Fibroblast of skin of left biceps (primary cell): Measurements from ENCODE around the gene PRMT1.

ENCODE experiments used
- DNase-seq, 2 experiments: peaks; one replicate each; pipeline ENCODE4 v3.0.0-alpha.2; 2013; ENCODE audit warnings: low read depth in 2 of 2

The PRMT1 gene

DNA sequence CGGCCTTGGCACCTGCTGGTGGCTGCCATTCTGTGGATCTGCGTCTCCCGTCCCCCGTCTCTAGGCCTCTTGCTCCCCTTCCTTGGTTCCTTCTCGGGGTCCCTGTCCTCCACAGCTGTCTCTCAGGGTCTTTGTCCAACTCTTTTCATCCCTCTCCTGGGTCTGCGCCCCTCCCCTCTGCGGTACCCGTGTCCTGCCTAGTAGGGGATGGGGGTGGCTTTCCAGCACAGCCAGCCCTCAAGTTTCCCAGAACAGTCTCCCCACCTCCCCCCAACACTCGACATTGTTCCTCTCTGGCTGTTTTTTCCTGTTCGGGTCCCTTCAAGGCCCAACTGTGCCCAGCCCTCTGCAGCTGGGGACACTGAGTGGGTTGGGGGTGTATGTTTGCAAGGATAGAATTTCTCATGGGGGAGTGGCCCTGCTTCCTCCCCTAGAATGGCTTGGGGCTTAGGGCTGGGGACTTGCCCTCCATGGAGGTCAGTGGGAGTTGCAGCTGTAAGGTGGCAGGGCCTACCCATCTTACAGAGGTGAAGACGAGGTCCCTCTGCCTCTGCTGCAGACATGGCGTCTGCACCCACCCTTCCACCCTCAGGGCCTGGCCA, 11.6 kb downstream of the PRMT1 start:
- DNase-seq = no peak

DNA sequence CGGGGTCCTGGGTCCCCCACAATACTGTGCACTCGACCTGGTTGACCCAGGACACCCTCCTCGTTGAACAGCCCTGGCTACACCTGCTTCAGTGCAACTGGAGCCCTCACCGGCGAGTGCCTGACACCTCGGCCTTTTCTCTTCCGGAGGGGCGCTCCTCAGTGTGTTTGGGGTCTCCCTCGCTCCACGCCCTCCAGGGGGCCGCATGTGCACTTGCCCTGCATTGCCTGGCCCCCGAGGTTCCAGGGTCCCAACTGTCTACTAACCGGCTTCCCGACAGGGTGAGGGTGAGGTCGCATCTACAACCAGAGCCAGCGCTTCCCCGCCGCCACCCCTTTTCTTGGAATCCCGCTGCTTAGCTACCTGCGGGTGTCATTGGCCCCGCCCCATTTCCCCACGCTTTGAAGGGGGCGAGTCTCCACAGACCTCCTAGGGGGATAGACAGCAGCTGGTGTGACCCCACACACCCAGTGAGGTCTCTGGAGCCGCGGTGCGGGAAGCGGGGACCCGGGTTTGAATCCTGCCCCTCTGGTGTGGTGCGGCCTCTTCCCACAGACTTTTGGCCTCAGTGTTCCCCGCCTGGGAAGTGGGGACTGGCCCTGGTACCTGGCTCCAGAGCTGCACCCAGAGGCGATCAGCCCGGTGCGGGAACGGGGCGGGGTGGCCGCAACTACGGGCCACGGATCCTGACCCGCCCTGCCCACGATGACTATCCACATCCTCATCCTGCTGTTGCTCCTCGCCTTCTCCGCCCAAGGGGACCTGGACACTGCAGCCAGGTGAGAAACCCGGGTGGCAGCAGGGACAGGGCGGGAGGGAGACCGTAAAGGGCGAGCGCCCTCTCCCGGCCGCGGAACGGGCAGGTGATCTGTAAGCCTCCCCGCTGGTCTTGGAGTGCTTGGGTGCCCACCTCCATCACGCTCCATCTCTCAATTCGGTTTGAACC, 12.3 kb downstream of the PRMT1 start, which contains the start of gene ADM5:
ADM5 (plus strand) TSS at position 462 of the 946 bp plus-strand sequence; CDS start at position 706, 244 bp downstream.
- no peak for DNase-seq

DNA sequence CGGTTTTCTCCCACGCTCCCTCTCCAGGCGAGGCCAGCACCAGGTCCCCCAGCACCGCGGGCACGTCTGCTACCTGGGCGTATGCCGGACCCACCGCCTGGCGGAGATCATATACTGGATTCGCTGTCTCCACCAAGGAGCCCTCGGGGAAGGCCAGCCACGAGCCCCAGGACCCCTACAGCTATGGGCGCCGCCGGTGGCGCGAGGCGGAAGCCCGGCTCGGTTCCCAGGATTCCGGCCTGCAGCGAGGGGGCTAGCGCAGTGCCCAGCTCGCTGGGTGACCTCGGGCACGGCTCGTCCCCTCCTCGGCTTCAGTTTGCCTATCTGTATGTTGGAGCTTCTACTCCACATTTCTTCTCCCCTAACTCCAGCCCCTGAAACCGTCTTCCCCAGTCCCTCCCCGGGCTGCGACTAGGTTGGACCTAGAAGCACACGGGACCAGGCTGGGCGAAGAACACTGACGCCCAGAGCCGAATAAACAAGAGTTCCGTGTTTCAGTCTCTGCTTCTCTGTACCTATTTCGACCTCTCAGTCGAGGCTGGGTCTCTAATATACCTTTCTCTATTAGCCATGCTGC, 13.1 kb downstream of the PRMT1 start:
- no peak for DNase-seq

DNA sequence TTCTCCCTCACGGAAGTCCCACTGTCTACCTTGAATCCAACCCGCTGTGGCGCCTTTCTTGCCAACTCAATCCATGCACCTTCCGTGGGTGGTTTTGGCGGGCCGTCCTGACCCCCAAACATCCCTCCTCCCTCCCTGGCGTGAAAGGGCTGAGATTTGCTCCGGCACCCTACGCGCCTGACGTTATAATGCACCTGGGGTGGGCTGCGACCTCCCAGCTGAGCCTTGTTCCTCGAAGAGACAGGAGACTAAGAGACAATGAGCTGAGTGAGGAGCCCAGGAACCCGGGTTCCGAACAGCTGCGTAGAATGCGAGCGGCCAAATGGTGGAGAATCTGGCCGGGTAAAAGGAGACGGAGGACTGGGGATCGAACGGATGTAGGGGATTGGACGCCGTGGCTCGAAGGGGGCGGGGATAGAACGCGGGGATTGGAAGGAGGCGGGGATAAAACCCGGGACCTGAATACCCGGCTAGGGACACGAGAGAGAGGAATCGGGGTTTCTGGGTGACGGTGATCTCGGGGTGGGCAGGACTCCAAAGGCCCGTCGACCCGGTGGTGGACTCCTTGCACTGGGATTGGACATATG, 13.7 kb downstream of the PRMT1 start, which contains the start of gene CPT1C:
CPT1C (plus strand) TSS at position 461 of the 587 bp plus-strand sequence. CDS start 1,137 bp downstream, outside the sequence.
- DNase-seq = peak; percentile 44 to 56

DNA sequence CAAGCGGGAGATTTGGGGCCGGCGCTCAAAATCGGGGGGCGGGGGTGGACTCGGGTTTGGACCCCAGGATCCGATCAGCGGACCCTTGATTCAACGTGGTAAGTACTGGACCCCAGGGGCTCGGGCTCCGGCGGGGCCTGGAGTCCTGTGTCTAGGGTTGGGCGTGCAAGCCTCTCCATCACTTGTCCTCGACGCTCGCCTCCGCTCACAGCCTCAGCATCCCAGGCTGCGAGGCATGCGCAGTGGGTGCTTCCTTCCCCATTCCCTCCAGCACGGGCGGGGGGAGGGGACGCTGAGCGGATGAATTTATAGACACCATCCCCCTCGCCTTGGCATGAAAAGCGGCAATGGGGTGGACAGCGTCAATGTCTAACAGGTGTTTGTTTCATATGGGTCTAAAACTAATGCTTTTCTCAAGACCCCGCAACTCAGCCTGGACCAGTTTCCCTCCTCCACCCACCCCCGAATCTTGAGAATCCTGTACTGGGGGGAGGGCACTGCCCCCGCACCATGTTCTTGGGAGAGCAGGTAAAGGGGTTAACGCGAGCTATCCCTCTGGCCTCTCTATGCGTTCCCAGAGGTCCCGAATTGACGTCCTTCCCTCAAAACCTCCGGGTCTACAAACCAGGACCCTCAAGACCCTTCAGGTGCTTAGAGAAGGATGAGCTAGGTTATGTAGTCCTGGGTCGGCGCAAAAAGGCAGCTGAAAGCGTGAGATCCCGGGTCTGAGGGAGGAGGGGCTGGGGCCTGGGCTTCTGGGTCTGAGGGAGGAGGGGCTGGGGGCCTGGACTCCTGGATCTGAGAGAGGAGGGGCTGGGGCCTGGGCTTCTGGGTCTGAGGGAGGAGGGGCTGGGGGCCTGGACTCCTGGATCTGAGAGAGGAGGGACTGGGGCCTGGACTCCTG, 14.4 kb downstream of the PRMT1 start:
- DNase-seq = peak; percentile 35 to 50

DNA sequence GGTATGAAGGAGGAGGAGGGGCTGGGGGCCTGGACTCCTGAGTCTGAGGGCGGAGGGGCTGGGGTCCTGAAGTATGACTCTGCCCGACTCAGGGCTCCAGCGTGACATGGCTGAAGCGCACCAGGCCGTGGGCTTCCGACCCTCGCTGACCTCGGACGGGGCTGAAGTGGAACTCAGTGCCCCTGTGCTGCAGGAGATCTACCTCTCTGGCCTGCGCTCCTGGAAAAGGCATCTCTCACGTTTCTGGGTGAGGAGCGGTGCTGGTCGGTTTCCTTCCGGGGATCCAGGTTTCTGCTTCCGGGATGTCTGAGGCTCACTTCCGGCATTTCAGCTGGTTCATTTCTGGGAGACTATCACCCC, 15.1 kb downstream of the PRMT1 start:
- no peak for DNase-seq

DNA sequence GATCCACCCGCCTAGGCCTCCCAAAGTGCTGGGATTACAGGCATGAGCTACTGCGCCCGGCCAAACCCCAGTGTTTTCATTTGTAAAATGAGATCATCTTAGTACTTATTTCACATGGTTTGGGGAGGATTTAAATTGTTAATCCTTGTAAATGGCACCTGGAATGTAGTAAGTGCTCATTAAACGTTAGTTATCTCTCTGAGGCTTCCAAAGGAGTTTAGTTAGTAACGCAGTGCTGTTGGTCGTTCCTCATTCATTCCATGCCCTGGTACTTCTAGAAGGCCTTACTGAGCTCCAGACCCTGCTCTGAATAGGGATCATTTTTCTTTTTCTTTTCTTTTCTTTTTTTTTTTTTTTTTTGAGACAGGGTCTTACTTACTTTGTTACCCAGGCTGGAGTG, 19.0 kb downstream of the PRMT1 start:
- no peak for DNase-seq

DNA sequence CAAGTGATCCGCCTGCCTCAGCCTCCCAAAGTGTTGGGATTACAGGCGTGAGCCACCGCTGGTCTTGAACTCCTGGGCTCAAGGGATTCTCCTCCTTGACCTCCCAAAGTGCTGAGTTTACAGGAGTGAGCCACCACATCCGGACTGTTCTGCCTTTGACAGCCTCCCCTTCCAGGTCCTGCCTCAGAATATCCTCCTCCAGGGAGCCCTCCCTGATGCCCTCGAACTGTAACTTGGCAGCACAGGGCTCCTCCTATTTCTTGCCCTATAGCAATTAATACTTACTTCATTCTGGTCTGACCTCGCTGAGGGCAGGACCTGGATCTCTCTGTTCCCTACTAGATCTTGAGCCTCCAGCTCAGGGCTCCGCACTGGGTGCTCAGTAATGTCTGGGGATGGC, 19.8 kb downstream of the PRMT1 start:
- DNase-seq = no peak

DNA sequence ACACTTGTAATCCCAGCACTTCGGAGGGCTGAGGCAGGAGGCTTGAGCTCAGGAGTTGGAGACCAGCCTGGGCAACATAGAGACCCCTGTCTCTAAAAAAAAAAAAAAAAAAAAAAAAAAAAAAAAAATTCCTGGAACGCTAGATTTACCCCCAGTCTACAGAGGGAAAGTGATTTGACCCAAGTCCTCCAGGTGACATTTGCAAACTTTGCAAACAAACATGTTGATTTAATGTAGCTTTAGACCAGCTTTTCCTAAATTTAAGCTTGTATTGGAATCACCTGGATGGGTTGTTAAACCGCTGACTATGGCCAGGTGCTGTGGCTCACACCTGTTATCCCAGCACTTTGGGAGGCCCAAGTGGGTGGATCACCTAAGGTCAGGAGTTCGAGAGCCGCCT, 22.3 kb downstream of the PRMT1 start:
- DNase-seq = no peak

DNA sequence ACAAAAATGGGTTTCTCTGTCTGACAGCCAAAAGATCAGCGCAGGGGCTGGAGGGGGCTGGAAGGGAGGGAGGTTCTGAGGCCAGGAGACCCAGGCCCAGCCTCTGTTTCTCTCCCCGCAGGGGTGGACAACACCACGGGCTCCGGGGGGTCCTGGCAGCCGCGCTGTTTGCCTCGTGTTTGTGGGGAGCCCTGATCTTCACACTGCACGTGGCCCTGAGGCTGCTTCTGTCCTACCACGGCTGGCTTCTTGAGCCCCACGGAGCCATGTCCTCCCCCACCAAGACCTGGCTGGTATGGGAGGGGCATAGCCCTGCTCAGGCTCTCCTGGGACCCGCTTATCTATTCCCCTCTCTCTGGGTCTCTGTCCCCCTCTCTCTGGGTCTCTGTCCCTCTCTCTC, 23.5 kb downstream of the PRMT1 start:
- no peak for DNase-seq

DNA sequence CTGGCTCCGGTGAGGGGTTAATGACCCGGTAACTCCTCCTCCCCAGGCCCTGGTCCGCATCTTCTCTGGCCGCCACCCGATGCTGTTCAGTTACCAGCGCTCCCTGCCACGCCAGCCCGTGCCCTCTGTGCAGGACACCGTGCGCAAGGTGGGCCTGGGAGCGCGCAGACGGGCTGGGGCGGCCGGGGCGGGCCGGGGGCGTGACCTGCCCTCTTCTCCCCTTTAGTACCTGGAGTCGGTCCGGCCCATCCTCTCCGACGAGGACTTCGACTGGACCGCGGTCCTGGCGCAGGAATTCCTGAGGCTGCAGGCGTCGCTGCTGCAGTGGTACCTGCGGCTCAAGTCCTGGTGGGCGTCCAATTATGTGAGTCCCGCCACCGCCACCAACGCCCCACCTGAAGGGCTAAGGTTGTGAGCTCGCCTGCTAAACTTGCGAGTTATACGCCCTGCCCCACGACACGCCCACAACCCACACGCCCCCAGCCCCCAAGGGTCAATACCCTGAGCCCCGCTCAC, 24.3 kb downstream of the PRMT1 start:
- no peak for DNase-seq

DNA sequence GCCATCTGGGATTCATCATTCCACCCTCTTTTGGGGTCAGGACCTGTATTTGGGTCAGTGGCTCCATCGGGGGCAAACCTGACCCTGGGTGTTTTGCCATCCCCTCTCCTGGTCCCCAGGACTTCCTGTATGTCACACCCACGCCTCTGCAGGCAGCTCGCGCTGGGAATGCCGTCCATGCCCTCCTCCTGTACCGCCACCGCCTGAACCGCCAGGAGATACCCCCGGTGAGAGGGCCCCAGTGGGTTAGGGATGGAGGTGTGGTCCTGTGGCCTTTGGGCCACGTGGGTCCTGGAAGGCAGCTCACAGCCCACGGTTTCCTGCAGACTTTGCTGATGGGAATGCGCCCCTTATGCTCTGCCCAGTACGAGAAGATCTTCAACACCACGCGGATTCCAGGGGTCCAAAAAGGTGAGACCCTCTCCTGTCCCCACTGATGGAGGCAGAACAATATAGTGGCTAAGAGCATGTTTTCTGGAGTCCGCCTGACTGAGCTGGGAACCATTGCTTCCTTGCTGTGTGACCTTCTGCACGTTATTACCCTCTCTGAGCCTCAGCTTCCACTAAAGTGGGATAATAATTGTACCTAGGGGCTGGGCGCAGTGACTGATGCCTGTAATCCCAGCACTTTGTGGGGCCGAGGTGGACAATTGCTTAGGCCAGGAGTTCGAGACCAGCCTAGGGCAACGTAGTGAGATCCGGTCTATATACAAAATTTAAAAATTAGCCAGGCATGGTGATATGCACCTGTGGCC, 28.0 kb downstream of the PRMT1 start:
- DNase-seq = no peak

DNA sequence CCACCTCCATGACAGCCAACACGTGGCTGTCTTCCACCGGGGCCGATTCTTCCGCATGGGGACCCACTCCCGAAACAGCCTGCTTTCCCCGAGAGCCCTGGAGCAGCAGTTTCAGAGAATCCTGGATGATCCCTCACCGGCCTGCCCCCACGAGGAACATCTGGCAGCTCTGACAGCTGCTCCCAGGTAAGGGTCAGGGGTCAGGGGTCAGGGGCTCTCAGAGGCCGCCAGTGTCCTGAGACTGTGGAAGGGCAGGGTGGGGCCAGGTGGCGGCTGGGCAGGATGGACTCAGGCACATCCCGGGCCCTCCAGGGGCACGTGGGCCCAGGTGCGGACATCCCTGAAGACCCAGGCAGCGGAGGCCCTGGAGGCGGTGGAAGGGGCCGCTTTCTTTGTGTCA, 28.8 kb downstream of the PRMT1 start:
- DNase-seq = no peak

DNA sequence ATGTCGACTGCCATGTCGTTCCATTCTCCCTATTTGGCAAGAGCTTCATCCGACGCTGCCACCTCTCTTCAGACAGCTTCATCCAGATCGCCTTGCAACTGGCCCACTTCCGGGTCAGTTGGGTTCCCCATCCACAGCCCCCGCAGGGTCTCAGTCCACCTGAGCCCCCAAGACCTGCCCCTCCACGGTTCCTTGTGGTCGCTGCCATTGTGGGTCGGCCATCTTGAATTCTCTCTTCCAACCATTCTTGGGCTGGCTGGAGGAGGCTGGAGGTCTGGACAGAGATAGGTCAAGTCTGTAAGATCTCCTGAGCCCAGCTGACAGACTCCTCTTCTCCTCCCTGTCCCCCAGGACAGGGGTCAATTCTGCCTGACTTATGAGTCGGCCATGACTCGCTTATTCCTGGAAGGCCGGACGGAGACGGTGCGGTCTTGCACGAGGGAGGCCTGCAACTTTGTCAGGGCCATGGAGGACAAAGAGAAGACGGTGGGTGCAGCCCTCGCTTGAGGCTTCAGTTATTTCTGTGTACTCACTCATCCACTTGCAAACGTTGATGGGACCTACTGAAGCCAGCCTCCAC, 33.4 kb downstream of the PRMT1 start:
- no peak for DNase-seq

DNA sequence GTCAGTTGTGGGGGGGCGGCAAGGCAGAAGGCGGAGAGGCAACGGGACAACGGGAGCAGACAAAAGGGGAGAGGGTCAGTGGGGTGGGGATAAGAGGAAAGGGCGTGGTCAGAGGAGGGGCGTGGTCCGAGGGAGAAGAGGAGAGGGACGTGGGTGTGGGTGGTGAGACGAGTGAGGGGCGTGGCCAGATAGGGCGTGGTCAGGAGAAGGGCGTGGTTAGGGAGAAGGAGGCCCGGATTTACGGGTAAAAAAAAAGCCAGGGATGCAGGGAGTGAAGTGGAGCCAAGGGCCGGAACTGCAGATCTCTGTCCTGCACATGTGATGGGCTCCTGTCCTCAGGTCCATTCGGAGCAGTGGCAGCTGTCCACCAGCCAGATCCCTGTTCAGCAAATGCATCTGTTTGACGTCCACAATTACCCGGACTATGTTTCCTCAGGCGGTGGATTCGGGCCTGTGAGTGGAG, 35.4 kb downstream of the PRMT1 start:
- DNase-seq = no peak

DNA sequence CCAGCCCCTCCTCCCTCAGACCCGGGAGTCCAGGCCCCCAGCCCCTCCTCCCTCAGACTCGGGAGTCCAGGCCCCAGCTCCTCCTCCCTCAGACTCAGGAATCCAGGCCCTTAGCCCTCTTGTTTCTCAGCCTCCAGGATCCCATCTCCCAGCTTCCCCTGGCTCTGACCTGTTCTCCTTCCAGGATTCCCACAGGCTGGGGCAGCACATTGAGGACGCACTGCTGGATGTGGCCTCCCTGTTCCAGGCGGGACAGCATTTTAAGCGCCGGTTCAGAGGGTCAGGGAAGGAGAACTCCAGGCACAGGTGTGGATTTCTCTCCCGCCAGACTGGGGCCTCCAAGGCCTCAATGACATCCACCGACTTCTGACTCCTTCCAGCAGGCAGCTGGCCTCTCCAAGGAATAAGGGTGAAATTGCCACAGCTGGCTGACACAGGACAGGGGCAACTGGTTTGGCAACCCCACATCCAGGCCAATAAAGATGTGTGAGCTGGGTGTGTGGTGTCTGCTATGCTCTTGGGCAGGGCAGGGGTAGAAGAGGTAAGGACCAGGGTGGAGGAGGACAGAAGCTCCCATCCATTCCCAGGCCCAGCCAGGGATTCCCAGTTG, 36.3 kb downstream of the PRMT1 start:
- no peak for DNase-seq

DNA sequence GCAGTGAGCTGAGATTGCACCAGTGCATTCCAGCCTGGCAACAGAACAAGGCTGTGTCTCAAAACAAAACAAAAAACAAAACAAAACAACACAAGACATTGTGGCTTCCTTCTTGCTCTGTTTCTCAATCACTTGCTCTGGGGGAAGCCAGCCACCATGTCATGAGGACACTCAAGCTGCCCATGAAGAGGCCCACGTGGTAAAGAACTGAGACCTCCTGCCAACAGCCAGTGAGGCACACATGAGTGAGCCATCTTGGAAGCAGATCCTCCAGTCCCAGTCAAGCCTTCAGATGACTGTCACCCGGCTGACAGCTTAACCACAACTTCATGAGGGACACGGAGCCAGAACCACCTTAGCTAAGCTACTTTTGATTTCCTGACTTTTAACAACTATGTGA, 39.1 kb downstream of the PRMT1 start:
- DNase-seq = no peak

DNA sequence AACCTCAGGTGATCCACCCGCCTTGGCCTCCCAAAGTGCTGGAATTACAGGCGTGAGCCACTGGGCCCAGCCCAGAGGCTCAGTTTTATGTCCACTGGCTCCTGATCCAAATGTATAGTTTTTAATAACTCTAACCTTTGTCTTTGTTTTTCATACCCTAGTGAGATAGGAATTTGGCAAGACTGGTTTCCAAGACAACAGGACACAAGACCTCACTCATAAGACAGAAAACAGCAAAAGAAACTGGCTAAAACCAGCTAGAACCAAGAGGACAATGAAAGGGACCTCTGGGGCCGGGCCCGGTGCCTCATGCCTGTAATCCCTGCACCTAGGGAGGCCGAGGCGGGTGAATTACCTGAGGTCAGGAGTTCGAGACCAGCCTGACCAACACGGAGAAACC, 41.4 kb downstream of the PRMT1 start:
- DNase-seq = no peak

DNA sequence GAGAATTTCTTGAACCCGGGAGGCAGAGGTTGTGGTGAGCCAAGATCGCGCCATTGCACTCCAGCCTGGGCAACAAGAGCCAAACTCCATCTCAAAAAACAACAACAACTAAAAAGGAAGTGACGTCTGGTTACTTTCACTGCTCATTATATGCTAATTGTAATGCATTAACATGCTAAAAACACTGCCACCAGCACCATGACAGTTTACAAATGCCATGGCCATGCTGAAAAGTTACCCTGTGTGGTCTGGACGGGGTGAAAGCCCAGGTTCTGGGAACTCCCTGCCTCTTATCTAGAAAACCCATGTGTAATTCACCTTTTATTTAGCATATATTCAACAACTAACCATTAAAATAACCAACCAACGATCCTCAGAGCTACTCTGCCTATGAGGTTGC, 41.9 kb downstream of the PRMT1 start:
- no peak for DNase-seq
